Measurements from ENCODE around the gene CDC42BPA.

The CDC42BPA gene

GRCh38 chr1:227333423-227333822, 15.1 kb upstream of the CDC42BPA start:
- no peak for DNase-seq

- no peak for DNase-seq
Observed at GRCh38 chr1:227330279-227331076, 12.2 kb upstream of the CDC42BPA start.

DNA sequence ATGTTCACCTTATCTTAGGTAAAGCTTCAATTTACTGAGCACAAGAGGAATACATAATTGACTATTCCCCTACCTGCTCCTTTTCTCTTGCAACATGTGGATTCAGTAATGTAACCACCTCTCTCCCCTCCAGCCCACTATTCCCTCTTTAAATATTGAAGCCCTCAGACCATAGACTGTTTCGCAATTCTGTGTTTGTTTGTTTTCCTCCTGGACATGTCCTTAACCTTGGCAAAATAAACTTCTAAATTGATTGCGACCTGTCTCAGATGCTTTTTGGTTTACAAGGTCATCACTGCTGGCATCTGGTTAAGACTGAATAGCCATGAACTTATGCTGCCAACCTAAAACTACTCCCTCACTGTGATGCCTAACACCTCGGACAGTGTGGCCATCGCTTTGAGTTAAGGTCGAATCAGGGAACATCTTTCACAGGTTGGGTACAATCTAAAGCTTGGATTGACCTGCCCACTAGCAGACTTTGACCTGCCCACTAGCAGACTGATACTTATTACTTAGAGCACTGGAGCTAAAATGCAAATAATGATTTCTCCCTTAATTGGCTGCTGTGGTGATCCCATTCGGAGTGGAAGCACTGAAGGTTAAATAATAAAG, 10.2 kb upstream of the CDC42BPA start:
- no peak for DNase-seq

DNA sequence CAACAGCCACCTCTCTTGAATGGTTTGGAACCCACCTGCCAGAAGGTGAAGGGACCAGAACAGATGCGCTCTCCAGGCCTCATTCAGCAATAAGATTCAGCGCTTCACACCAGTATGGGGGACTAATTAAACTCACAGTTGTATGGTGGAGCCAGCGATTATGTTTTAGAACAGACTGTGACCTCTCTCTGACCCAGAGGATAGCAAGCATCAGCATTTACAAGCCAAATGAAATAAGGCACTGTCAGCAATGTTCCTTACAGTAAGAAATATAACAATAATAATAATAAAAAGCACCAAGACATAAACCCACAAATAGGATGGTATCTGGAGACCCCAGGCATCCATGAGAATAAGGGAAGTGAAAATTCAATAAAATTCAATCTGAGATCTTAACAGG, 6.9 kb upstream of the CDC42BPA start:
- no peak for DNase-seq

GRCh38 chr1:227323967-227324268, 5.6 kb upstream of the CDC42BPA start:
- DNase-seq, result no peak

DNA sequence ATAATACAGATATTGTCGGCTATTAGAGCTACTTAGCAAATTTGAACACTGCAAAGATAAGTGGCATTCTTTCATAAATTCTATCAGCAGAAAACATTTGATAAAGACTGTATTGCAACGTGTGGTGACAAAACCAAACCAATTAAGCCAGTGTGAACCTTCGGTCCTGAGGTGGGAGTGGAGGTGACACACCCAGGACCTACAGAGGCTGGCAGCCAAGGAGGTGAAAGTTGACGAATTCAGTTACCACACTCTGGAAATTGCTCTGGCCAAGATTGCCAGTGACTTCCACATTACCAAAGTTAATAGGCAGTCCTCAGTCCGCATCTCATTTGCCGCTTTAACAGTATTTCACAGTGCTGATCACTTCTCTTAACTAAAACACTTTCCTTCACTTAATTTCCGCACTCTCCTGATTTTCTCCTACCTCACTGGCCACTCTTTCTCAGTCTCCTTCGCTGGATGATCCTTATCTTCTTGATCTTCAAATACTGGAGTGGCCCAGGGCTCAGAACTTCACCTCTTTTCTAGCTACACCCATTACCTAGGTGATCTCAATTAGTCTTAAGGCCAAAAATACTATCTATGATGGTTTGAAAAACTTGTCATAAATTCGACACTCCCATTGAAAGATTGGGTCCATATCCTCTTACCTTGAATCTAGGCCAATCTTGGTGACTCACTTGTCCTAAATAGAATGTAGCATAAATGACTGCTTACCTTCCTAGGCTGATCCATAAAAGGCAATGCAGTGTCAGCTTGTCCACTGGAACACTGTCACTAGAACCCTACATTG, 5.1 kb upstream of the CDC42BPA start:
- no peak for DNase-seq

- no peak for DNase-seq
Observed at GRCh38 chr1:227322376-227322775, 4.1 kb upstream of the CDC42BPA start.

DNA sequence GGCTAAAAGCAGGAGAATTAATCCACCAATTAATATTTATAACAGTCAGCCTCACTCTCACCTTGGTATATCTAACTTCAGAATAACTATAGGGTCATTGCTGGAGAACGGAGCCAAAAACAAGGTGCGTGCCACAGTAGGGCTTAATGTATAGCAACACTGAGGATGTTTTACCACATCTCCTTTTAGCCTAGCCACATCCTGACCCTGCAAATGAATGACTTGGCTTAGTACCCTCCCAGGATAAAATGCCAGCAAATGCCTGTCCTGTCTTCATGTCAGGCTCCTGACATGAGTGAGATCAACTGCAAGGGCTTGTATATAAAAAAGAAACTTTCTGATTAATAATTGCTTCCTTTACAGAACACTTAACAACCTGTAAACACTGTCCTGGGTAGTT, 2.7 kb upstream of the CDC42BPA start:
- no peak for DNase-seq

DNA sequence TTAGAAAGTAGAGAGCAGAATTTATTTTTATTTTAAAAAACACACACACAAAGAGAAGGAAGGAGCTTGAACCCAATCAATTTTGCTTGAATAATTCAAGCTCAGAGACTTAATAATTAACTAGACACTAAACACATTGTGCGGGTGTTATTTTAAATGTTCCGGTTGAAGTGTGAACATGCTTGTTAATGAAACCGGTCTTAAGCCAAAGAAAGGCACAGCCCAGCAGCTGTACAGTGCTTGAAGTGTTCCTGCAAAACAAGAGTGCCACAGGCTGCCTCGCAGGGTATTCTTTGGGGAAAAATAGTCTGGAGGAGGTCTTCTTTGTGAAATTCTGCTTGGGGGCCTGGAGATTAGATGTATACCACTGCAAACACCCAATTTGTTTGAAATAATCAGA, 2.2 kb upstream of the CDC42BPA start:
- no peak for DNase-seq

DNA sequence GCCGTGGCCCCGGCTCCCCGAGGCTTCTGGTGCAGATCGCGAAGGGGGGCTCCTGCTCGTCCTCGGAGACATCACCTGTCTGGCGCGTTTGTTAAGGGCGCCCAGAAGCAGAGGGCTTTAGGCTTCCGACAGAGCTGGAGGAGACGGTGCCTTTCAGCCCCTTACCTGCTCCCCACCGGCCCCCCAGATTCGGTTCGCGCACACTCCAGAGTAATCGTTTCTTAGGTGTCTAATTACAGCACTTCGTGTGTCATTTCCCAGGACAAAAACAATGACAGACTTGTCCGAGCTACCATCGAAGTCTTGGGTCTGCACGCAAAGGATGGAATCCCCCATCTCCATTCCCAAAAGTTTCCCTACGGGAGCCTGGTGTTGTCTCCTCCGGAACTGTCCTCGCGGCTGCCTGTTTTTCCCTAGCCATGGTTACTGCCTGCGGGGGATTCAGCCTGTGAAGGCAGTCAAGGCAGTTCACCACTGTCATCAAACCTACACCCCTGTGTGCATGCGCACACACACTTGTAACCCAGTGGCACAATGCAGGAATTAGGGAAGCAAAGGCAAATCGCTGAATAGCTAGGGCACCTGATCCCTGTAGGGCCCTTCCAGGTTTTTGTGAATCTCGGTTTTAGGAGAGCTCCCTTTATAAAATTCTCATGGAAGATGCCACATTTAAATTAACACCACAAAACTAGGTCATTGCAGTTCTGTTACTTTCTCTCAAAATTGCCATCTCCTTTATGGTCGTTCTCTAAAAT, 738 bp upstream of the CDC42BPA start:
- DNase-seq, result peak; percentile 39 to 52

GRCh38 chr1:227317523-227318015, 723 bp downstream of the CDC42BPA start:
- peak; percentile 69 to 75 for DNase-seq

- peak; percentile 5 to 36 for DNase-seq
Observed at GRCh38 chr1:227317011-227317451, 1.3 kb downstream of the CDC42BPA start.

DNA sequence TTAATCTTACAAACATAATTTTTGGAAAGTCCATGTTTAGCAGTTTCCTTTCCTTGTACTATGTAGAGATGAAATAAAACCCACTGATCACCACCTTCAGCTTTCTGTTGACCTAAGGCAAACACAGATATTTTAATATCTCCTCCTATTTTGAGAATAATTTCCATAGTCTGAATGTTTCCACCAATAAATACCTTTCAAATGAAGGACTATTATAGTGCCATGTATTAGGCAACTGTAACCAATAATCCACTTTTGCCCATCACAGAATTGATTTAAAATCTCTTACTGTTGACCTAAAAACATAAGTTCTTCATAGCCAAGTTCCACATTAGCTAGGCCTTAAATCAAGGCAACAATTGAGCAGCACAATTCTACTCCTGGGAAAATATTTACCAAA, 1.8 kb downstream of the CDC42BPA start:
- DNase-seq, result peak in 1 of 2 experiments; percentile 47

GRCh38 chr1:227315629-227316346, 2.5 kb downstream of the CDC42BPA start:
- peak in 1 of 2 experiments; percentile 47 for DNase-seq

GRCh38 chr1:227314014-227314848, 4.1 kb downstream of the CDC42BPA start:
- no peak for DNase-seq

GRCh38 chr1:227312361-227313025, 5.8 kb downstream of the CDC42BPA start:
- DNase-seq, result no peak

DNA sequence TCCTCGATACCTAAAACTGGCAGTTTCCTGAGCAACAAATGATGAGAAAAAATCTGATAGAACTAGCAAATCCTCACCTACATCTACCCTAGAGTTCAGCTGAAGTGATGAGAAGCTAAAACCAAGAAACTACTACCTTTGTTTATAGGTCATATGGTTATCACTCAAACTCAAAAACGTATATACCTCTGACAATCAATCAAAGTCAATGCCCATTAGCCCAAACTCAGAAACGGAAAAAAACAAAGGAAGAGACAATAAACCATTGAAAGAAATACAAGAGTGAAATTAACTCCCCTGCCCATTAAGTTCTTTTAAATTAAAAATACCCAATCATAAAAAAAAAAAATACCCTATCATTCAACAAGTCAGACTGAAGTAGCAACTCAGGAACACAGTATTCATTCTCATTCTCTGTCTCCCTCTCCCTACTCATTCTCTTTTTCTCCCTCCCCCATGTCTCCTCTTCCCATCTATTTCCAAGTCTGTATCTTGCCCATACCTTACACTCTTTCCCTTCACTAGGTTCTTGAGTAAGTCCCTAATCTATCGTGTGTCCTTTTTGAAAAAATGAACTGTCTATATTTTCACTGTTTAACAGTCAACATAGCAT, 6.8 kb downstream of the CDC42BPA start:
- no peak for DNase-seq

DNA sequence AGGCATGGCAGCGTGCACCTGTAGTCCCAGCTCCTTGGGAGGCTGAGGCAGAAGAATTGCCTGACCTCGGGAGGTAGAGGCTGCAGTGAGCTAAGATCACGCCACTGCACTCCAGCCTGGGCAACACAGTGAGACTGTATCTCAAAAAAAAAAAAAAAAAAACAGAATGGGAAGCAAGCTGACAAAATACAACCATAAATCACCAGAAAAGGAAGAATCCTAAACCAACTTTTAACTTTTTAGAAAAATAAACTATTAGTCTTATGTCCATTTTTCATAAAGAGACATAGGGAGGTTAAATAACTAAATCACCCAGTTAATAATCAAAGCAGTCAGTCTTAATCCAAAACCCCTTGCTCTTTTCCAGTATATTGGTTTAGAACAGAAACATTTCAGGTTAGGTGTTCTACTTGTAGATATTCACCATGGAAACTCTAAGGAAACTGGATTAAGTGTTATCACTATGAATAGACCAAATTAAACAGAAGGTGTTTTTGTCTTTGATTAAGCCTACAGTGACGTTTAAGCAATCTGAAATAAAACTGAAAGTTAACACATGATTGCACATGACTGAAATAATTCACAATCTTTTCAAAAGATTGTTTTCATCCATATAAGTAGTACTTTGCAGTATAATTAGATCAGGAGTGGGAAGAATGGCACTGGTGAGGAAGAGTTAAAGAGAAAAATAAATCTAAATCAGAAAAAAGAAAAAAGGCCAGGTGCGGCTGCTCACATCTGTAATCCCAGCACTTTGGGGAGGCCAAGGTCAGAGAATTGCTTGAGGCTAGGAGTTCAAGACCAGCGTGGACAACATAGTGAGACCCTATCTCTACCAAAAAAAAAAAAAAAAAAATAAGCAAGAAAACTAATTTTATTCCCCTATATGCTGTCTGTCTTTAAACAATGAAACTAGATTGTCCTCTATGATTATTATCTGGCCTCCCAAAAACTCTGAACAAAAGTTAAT, 9.6 kb downstream of the CDC42BPA start:
- no peak for DNase-seq

DNA sequence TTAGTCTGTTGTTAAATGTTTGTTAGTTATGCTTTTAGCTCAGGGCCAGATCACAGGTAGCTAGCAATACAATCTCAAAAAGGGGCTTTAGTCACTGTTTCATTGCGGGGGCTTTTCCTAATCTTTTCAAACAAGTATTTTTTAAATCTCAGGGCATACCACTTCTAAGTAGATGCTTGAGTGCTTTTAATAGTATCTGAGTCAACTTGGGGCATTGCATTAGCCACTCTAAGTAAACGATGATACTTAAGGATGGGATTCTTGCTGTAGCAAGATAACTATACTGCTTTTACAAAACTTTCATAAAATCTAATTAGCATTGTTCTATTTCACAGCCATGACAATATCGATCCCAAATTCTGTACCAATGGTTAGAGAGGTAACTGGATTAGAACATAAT, 11.6 kb downstream of the CDC42BPA start:
- DNase-seq, result no peak
